HCT116 (cell line): Measurements from ENCODE around the gene CEP290. TPM values are rescaled to one million over a fixed set of nuclear protein-coding genes. Genes with fewer than 3 reads are reported as not detected.
A peak's percentile ranks its signal among the peaks of the same experiment; 100 is the strongest.
"Not testable (repeated sequence)": the region's sequence is repeated elsewhere in the genome, so short reads cannot be mapped to it uniquely, and the experiment has no call there.

Experiments
- ATAC-seq: fragments of 200-7000 bp; cut with Tn5 transposase; 2 replicates; pipeline ENCODE4 v1.9.1; 2020; ENCODE audit warnings: mild to moderate bottlenecking, moderate library complexity
- BruUV-seq: library from RNA; stranded (reverse); fragments of 400-500 nt; replicated peaks from 2 replicates; lab custom pipeline; 2021; lab: Mats Ljungman, UMichigan
- CTCF ChIA-PET: fragments of 300-600 bp; sonication (Branson Sonifier 250); formaldehyde crosslinking; loops from one replicate; lab custom pipeline; 2021; ENCODE audit warnings: antibody characterized with exemption; lab: Charles Lee
- POLR2A ChIA-PET: fragments of 300-600, 350-600 bp; sonication (Branson Sonifier 250); formaldehyde crosslinking; loops from one replicate; lab custom pipeline; 2021; ENCODE audit warnings: antibody characterized with exemption; lab: Charles Lee
- RAD21 ChIA-PET, 2 experiments: fragments of 300-600 bp; sonication (Branson Sonifier 250); formaldehyde crosslinking; loops; one replicate each; lab custom pipeline; 2023; ENCODE audit warnings: low total read pairs in 2 of 2; ENCODE audit not compliant: uncharacterized antibody in 2 of 2, unreplicated experiment in 2 of 2, low non-redundant PET in 1 of 2; lab: Charles Lee
- DNase-seq: peaks from one replicate; pipeline ENCODE4 v3.0.0-alpha.2; 2010; ENCODE audit warnings: low read depth, low spot score
- H2AFZ ChIP-seq: fragments of 200-600 bp; shearing (Covaris generic), sonication (generic); 2 replicates; pipeline ENCODE4 v1.6.1; 2017; ENCODE audit warnings: low read depth, mixed run types, mixed read lengths, antibody characterized with exemption, low read length; ENCODE audit not compliant: poor library complexity, severe bottlenecking
- H3K27ac ChIP-seq: 2 replicates; pipeline ENCODE4 v1.5.1; 2012; ENCODE audit warnings: low read depth, low read length
- H3K27me3 ChIP-seq: fragments of 200-600 bp; sonication (generic); 2 replicates; pipeline ENCODE4 v1.6.1; 2016; ENCODE audit warnings: mixed run types, low read length, mixed read lengths; ENCODE audit not compliant: insufficient read depth
- H3K36me3 ChIP-seq, 2 experiments: fragments of 200-500 bp in 1 of 2; fragments of 200-600 bp in 1 of 2; sonication (Bioruptor generic) in 1 of 2; sonication (generic) in 1 of 2; 2 replicates each; pipeline versions ENCODE4 v1.5.1 to v1.6.1; 2014 to 2016; ENCODE audit warnings: low read length in 2 of 2, inconsistent platforms in 1 of 2, mixed read lengths in 1 of 2, mixed run types in 1 of 2; ENCODE audit not compliant: insufficient read depth in 2 of 2, control insufficient read depth in 1 of 2
- H3K4me1 ChIP-seq, 2 experiments: fragments of 200-600 bp in 1 of 2; sonication (generic) in 1 of 2; 2 replicates each; pipeline versions ENCODE4 v1.5.1 to v1.6.1; 2012 to 2017; ENCODE audit warnings: low read length in 2 of 2, inconsistent platforms in 1 of 2, mild to moderate bottlenecking in 1 of 2, mixed read lengths in 1 of 2, mixed run types in 1 of 2, moderate library complexity in 1 of 2; ENCODE audit not compliant: insufficient read depth in 2 of 2, control insufficient read depth in 1 of 2
- H3K4me2 ChIP-seq: fragments of 200-600 bp; sonication (generic); 2 replicates; pipeline ENCODE4 v1.6.1; 2017; ENCODE audit warnings: mixed run types, low read length, mixed read lengths
- H3K4me3 ChIP-seq, 2 experiments: fragments of 200-600 bp in 1 of 2; sonication (generic) in 1 of 2; replicated peaks in 1 of 2; 2 replicates each; pipeline ENCODE4 v1.5.1; 2011 to 2016; ENCODE audit warnings: low read length in 2 of 2, control low read depth in 1 of 2, low read depth in 1 of 2, mild to moderate bottlenecking in 1 of 2, mixed read lengths in 1 of 2, mixed run types in 1 of 2
- H3K79me2 ChIP-seq: fragments of 200-600 bp; sonication (generic); 2 replicates; pipeline ENCODE4 v1.6.1; 2017; ENCODE audit warnings: mild to moderate bottlenecking, mixed run types, low read length, moderate library complexity, mixed read lengths; ENCODE audit not compliant: insufficient read depth
- H3K9ac ChIP-seq: fragments of 200-600 bp; sonication (generic); 2 replicates; pipeline ENCODE4 v1.6.1; 2016; ENCODE audit warnings: low read length, mixed read lengths
- H3K9me2 ChIP-seq: fragments of 200-600 bp; sonication (generic), shearing (Covaris generic); 2 replicates; pipeline ENCODE4 v1.6.1; 2017; ENCODE audit warnings: mixed run types, mild to moderate bottlenecking, moderate library complexity; ENCODE audit not compliant: insufficient read depth
- H3K9me3 ChIP-seq, 2 experiments: fragments of 200-500 bp in 1 of 2; fragments of 200-600 bp in 1 of 2; sonication (Bioruptor generic) in 1 of 2; sonication (generic) in 1 of 2; 2 replicates each; pipeline ENCODE4 v1.6.1; 2014 to 2017; ENCODE audit warnings: low read length in 2 of 2, mixed read lengths in 2 of 2, inconsistent platforms in 1 of 2, low read depth in 1 of 2, mild to moderate bottlenecking in 1 of 2, mixed run types in 1 of 2, moderate library complexity in 1 of 2; ENCODE audit not compliant: control insufficient read depth in 1 of 2, insufficient read depth in 1 of 2
- H4K20me1 ChIP-seq: fragments of 200-600 bp; sonication (generic), shearing (Covaris generic); 2 replicates; pipeline ENCODE4 v1.6.1; 2017; ENCODE audit warnings: mixed run types, mild to moderate bottlenecking, moderate library complexity; ENCODE audit not compliant: insufficient read depth
- EGR1 ChIP-seq: IDR thresholded peaks from 2 replicates; pipeline ENCODE4 v1.6.1; 2012; ENCODE audit warnings: low read depth
- REST ChIP-seq: IDR thresholded peaks from 2 replicates; pipeline ENCODE4 v1.6.1; 2012; ENCODE audit warnings: low read depth
- ZBTB33 ChIP-seq: IDR thresholded peaks from 2 replicates; pipeline ENCODE4 v1.6.1; 2011; ENCODE audit warnings: mild to moderate bottlenecking, low read length, moderate library complexity; ENCODE audit not compliant: insufficient replicate concordance; ENCODE audit errors: extremely low read depth
- ZFX ChIP-seq: fragments of 450-650 bp; IDR thresholded peaks from 2 replicates; pipeline ENCODE4 v1.6.1; 2017
- intact Hi-C: fragments of 100-400 bp; cut with micrococcal nuclease; formaldehyde crosslinking; loops from 2 replicates; pipeline ENCODE4 v1.10.0; 2022
- total RNA-seq: library from RNA; stranded (reverse); gene quantifications from one replicate; pipeline ENCODE4 v1.2.1, GENCODE V29; 2021; ENCODE audit not compliant: unreplicated experiment

The CEP290 gene
- total RNA-seq, 1 experiment from 2014 or later: 13.6 TPM

DNA sequence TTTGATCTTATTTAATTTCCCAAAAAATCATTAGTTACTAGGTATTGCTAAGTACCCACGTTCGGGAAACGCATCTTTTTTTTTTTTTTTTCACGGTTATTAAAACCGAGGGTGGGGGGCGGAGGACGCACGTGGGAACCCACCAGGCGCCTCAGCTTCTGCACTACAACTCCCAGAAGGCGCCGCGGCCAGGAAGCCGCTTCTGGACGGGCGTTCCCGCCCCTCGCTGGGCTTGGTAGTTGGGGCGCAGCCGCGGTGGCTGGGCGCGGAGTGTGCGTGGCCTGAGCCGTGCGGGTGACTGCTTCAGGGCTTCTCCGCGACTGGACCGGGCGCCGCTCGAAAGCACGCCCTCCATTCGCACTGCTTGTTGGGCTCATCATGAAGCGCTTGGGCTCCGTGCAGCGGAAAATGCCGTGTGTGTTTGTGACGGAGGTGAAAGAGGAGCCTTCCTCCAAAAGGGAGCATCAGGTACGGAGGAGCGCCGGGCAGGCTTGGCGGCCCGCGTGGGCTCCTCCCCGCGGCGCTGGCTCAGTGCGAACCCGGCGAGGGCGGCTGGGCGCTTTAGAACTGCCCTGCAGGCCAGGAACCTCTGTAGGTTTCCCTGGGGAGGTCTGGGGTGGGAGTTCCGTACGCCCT lies 106.5 kb downstream of the CEP290 start (continued):
- peak; percentile 75; the same call in 1 of the 2 replicates for TF ChIP-seq ZFX
- no peak for TF ChIP-seq EGR1
- peak; percentile 16 for TF ChIP-seq ZBTB33
- no peak for TF ChIP-seq REST

- H3K9me3 ChIP-seq, H3K9me2 ChIP-seq, H3K27me3 ChIP-seq, H3K4me2 ChIP-seq, intact Hi-C loops, CTCF ChIA-PET, H3K79me2 ChIP-seq, RAD21 ChIA-PET, H3K36me3 ChIP-seq, H2AFZ ChIP-seq, BruUV-seq, DNase-seq, H3K9ac ChIP-seq, H3K4me3 ChIP-seq, POLR2A ChIA-PET, H3K27ac ChIP-seq, H3K4me1 ChIP-seq, H4K20me1 ChIP-seq, ATAC-seq: not testable (repeated sequence)
Measured at GRCh38 chr12:88031161-88031560, 110.7 kb downstream of the CEP290 start.
